GM19324 (cell line): ENCODE data around the gene RARB.

ENCODE experiments used
- ATAC-seq: cut with Tn5 transposase; IDR thresholded peaks from one replicate; pipeline ENCODE4 v1.9.1; 2021; ENCODE audit warnings: mild to moderate bottlenecking, moderate library complexity; ENCODE audit not compliant: unreplicated experiment, low FRiP score

The RARB gene

DNA sequence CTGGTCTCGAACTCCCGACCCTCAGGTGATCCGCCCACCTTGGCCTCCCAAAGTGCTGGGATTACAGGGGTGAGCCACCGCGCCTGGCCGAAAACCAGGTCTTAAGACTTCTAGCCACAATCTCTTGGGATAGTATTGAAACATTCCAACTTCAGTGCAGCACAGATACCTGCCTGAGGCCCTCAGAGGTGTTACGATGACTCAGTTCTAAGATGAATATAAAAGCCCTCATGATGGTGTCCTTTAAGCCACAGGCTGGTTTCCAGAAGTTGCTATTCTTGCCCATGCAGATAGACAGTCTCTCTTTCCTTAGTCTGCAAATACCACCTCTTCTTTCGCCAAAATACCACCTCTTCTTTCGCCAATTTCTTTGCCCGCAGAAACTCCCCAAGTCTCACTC is 69.0 kb downstream of the RARB start:
- ATAC-seq = no peak

- ATAC-seq = no peak
These were observed 72.7 kb downstream of the RARB start for GRCh38 chr3:25500706-25501210.

DNA sequence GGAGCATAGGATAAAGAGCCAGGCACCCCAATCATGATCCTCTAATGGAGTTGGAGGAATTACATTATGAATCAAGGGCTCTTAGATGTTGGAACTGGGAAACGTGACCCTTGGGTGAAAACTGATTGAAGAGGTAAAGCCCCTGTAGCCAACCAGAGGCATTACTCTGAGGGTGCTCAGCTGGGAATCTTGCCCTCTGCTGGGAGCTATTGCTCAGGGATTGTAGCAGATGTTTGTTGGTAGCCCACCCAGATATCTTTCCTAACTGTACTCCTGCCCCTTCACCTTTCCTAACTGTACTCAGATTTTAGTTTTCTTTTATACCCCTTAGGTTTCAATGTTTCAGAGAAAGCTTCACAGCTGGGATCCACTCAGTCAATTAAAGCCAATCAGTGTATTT is 74.2 kb downstream of the RARB start:
- no peak for ATAC-seq

GRCh38 chr3:25503898-25504301 is 75.8 kb downstream of the RARB start:
- ATAC-seq = no peak

- no peak for ATAC-seq
These were observed 77.5 kb downstream of the RARB start for GRCh38 chr3:25505581-25505980.

GRCh38 chr3:25507811-25508210 is 79.7 kb downstream of the RARB start:
- ATAC-seq = no peak

- no peak for ATAC-seq
These were observed 80.4 kb downstream of the RARB start for GRCh38 chr3:25508433-25508832.

DNA sequence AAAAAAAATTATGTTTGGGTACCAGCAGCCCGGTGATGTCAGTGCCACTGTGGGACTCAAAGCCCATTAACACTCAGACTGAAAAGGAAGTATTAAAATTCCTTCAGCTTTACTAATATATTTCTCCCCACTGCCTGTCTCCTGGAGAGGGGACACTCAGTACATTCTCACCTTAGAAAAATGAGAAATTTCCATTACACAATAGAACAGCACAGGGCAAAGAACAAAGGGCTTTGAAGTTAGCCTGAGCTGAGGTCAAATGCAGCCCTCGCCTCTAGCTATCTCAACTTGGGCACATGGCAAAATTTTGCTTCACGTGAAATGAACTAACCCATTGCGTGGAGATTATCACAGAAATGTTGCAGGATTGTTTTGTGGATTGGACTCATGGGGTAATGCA is 80.8 kb downstream of the RARB start:
- ATAC-seq = no peak

DNA sequence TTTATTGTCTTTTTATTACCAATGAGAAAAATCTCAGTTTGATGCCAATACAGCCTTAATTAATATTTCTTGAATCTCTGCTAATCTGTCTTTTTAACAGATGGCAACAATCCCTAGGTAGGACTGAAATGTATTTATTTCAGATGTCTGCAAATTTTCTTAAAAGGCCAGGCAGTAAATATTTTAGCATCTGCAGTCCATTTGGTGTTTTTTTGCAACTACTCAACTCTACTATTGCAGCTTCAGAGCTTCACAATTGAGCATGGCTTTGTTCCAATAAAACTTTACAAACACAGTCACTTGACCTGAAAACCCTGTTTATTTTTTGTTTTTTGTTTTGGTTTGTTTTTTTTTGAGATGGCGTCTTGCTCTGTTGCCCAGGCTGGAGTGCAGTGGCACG is 82.7 kb downstream of the RARB start:
- ATAC-seq = no peak

- no peak for ATAC-seq
These were observed 84.1 kb downstream of the RARB start for GRCh38 chr3:25511972-25512721.

DNA sequence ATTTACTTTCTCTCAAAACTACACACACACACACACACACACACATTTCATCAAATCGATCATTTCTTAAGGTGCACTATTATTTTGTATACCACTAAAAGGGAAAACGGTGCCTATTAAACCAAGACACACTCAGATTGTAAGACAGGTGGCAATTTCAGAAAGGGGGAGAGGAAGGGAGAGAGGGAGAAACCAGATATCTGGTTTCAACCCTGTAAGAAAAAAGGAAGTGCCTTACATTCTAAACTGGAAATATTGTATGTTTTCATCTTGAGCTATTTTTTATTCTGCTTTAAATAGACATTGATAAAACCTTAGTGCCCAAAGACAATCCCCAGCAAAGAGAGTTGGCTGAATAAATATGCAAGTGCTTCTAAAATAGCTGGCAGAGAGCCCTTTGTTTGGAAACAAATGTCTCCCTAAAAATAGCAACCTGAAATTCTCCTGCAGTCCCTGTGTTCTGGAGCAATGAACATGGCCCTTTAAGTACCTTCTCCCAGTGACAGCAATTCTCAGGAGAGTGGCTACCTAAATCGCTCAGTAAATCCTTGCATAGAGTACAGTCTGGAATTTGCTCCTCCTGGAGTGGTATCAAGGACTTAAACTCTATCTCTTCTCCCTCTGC is 85.7 kb downstream of the RARB start:
- no peak for ATAC-seq

GRCh38 chr3:25515171-25515570 is 87.1 kb downstream of the RARB start:
- ATAC-seq = no peak

- ATAC-seq = no peak
These were observed 93.0 kb downstream of the RARB start for GRCh38 chr3:25520926-25521559.

- ATAC-seq = no peak
These were observed 99.3 kb downstream of the RARB start for GRCh38 chr3:25527336-25527735.

DNA sequence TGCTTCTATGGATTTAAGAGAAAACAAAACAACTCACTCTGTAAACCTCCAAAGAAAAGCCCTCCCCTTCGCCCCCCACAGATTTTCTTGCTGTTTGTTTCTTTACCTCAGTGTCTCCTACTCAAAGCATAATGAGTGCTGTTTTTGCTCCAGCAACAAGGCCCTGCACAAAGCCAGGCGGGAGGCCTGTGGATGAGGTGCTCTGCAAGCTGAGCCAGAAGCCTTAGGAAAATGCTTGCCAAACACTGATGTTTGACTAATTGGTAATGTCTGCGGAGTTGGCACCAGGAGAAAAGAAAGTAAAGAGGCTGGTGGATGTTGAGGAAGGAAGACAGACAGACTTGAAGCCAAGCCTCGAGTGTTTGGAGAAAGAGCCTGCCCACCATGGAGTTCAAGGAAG is 99.7 kb downstream of the RARB start:
- ATAC-seq = no peak

DNA sequence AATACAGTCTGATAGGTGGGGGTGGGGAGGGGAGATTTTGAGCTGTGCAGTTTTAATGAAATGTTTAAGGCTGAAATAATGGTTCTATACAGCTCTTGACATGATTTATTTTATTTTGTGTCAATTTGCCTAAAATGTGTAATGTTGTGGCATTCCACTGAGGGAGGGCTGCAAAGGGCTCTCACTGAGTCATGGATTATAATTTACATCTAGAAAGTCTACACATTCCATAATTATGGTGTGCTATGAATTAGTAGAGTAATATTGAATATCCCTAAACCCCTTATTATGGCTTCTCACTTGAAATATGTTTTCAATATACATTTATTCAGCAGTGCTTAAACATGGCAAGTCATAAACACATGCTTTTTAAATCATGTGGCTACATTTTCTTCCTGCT is 103.9 kb downstream of the RARB start:
- ATAC-seq = no peak

DNA sequence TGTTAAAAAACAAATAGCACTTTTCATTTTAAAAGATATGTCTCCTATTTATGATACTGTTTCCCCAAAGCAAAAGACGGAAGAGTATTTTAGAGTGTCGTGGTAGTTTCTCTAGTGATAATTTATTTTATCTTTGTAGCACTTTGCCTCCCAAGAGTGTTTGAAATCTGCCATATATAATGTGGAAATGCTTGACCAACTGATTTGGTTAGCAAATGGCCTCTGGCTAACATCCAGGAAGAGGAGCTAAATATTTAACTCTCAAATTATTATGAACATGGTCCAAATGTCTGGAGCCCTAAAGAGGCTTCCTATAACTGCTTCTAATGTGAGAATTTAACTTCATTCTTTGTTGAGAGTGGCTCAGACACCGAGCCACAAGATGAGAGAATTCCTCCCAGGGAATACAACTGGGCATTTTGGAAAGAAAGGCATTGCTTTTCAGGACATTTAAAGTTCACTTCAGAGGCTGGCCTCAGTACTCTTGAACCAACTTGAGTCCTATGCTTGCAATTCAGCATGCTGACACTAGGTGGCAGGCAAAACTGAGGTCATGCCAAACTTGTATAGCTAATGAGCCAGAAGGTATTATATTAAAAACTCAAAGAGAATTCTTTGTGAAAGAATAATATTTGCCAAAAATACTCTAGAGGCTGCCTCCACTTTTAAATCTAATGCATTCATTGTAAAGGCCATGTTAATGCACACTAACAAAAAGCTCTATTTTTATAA is 104.5 kb downstream of the RARB start:
- no peak for ATAC-seq

- ATAC-seq = no peak
These were observed 105.3 kb downstream of the RARB start for GRCh38 chr3:25533399-25533798.

DNA sequence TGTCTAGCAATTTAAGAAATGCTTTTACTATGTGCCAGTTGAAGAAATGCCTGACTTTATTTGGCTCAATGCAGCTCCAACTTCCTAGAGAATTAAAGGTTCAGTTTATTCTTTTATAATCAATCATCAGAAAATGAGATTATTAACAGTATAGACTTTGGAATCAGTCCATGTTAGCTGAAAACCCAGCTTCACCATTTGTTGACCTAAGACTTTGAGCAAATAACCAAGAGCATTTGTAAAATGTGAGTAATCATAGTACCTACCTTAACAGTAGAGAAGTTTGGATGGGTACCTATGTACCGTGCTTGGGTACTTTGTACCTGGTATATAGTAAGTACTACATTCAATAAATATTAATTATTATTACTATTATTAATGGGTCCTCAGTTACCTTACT is 105.9 kb downstream of the RARB start:
- no peak for ATAC-seq

DNA sequence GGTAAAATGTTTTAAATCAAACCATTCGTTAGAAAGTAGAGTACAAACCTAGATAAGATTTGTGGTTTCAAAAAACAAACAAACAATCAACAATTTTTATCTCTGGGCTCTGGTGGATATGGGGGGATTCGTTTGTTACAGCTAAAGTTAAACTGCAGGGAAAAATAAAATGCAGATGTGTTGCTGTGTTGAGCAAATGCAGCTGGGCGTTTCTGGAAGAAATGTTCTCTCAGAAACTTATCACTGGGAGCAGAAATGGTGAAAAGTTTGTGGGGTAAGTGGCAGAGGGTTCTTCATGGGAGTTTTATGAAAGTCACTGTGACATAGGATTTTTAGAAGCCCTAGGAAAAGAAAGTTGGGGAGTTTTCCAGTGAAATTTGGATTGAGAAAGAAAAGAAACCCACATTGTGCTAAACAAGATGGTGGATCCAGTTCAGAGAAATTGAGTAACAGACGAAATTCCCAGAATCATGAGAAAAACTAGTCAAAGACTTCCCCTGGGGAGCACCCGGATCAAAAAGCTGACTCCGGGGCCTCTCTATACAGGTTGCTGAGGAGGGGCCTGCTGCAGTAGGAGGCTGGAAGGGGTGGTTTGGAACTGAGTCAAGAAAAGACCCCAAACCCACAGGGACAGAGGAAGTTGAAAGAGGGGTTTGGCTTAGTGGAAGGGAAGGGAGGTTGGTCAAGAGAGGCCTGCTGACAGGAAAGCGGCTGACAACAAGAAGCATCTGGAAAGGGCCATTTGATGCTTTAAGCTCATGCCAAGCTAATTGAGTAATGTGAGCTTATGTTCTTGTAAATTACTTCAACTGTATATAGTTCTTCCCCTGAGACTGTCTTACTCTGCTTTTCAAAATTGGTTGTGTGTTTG is 108.7 kb downstream of the RARB start:
- no peak for ATAC-seq
